Testis (tissue), 2 donors: ENCODE measurements around the gene CRHR2.

Source experiments
- CTCF ChIP-seq, 3 experiments: fragments of 450-650 bp in 2 of 3; fragments of 200-600 bp in 1 of 3; sonication (generic) in 1 of 3; IDR thresholded peaks; one replicate each; pipeline ENCODE4 v1.5.1; 2016 to 2019; ENCODE audit warnings: antibody characterized with exemption in 3 of 3, mild to moderate bottlenecking in 2 of 3, moderate library complexity in 1 of 3
- POLR2A ChIP-seq: fragments of 450-650 bp; IDR thresholded peaks from one replicate; pipeline ENCODE4 v1.6.1; 2017; ENCODE audit warnings: antibody characterized with exemption, mild to moderate bottlenecking, moderate library complexity

GRCh38 chr7:30645661-30646060, 36.6 kb downstream of the CRHR2 start:
- TF ChIP-seq POLR2A: no peak
- TF ChIP-seq CTCF (IDR thresholded peaks at IDR 0.05): no peak
